Esophagus muscularis mucosa (tissue), 3 donors: Measurements from ENCODE around the gene RPRD2.

Source experiments
- CTCF ChIP-seq, 3 experiments: fragments of 200-600 bp in 2 of 3; fragments of 450-650 bp in 1 of 3; sonication (generic) in 2 of 3; IDR thresholded peaks; one replicate each; pipeline ENCODE4 v1.5.1; 2017 to 2019; ENCODE audit warnings: antibody characterized with exemption in 3 of 3, mild to moderate bottlenecking in 2 of 3, moderate library complexity in 1 of 3
- EP300 ChIP-seq: sonication (generic); formaldehyde crosslinking; IDR thresholded peaks from one replicate; pipeline ENCODE4 v1.6.1; 2017; ENCODE audit warnings: antibody characterized with exemption

GRCh38 chr1:150362721-150363425 lies 1.1 kb upstream of the RPRD2 start:
- no peak for TF ChIP-seq CTCF (IDR thresholded peaks at IDR 0.05)
- TF ChIP-seq EP300 = no peak
